Mucosa of descending colon (tissue), 3 donors: ENCODE results near the gene FDXR. TPM values are rescaled to one million over a fixed set of nuclear protein-coding genes. Genes with fewer than 3 reads are reported as not detected.

Experiments used
- ATAC-seq: fragments of 200-7000 bp; cut with Tn5 transposase; one replicate; pipeline ENCODE4 v1.9.1; 2020; ENCODE audit warnings: mild to moderate bottlenecking, moderate library complexity
- DNase-seq, 3 donors: peaks; one replicate each; pipeline ENCODE4 v3.0.0-alpha.2; 2020
- H3K36me3 ChIP-seq: fragments of 200-600 bp; one replicate; pipeline ENCODE4 v1.8.0; 2021; ENCODE audit warnings: low read depth, mild to moderate bottlenecking
- H3K4me1 ChIP-seq: fragments of 200-600 bp; one replicate; pipeline ENCODE4 v1.8.0; 2021; ENCODE audit warnings: low read depth, mild to moderate bottlenecking
- H3K4me3 ChIP-seq: fragments of 200-600 bp; one replicate; pipeline ENCODE4 v1.8.0; 2021; ENCODE audit warnings: mild to moderate bottlenecking
- H3K9me3 ChIP-seq: fragments of 200-600 bp; one replicate; pipeline ENCODE4 v1.8.0; 2021; ENCODE audit warnings: mild to moderate bottlenecking
- CTCF ChIP-seq: fragments of 200-600 bp; IDR thresholded peaks from one replicate; pipeline ENCODE4 v1.8.0; 2022; ENCODE audit warnings: antibody characterized with exemption, mild to moderate bottlenecking
- intact Hi-C, 2 donors: fragments of 100-400 bp; cut with DNase I in 1 of 2; cut with micrococcal nuclease in 1 of 2; formaldehyde crosslinking; loops; one replicate each; pipeline versions ENCODE4 v1.11.0 to v1.11.1; 2022; cut with DNase I, micrococcal nuclease
- total RNA-seq, 3 donors: library from RNA; stranded (reverse); fragmentation: NEBNext Ultra II Directional in 2 of 3; extraction: Animal tissue kit (Norgen Biotek cat#: 25700) in 2 of 3; gene quantifications; one replicate each; pipeline versions ENCODE4 v1.2.1 to v1.2.4, GENCODE V29; 2021 to 2023
- donor health status: DM: no; HTN: no; CAD: no; lungs with moderate emphysema.
- donor health status: DM: no; HTN: no; CAD: no.
- donor health status: DM: no; HTN: yes; CAD: no.

Gene FDXR
- total RNA-seq, 3 donors from 2014 or later = 10.6 to 14.8 (median 12.0) TPM

DNA sequence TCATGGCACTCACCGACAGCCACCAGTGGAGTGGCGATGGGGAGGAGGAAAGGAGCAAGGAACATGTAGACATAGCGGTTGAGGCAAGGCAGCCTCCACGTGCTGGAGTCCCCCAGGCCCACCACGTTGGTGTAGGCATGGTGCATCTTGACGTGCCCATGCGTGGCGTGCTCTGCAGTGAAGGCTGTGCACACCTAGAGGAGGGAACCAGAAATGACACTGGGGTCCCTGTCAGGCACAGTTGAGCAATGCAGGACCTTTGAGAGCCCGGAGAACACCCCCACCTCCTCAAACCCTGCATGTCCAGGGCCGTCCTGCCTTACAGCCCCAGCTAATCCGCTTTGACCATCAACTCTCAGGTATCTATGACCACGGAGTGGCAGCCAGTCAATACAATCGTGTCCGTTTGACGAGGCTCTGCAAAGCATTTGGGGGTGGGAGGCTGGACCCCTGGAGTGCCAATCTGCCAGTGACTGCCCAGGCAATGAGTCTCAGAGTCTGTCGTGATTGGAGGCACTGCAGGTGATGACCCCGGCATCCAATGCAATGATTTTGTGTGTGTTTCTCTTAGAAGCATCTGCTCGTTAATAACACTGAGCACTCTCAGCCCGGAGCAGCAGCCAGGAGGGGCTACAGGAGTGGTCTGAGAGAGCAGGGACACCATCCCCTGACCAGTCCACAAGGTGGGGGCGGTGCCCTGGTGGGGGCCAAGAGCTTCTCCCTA is 9.9 kb upstream of the FDXR start:
- Histone ChIP-seq H3K36me3 (no peaks in the 10 kb centered on the region), H3K4me3 (no peak overlapping the region), H3K9me3 (no peaks in the 10 kb centered on the region), H3K4me1 (peaks cover 9% of the 10 kb centered on the region)
- intact Hi-C loops = no loop called here
- DNase-seq (no peak), ATAC-seq (no peak)
- TF ChIP-seq CTCF = no peak

DNA sequence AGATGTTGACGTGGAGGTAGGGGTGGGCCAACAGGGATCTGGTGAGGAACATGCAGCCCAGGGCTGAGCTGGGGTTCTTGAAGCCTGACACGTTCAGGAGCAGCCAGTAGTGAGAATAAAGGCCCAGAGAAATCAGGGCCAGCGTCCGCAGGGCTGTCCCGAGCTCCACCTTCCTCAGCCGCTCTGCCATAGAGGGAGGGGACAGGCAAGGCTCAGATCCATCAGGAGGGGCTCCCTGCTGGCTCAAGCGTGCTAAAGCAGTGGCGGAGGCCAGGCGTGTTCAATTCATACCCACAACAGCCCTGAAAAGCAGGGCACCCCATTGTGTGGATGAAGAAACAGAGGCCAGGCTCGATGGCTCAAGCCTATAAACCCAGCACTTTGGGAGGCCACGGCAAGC is 8.3 kb upstream of the FDXR start:
- intact Hi-C loops = no loop called here
- no peaks in the 10 kb centered on the region for H3K9me3 ChIP-seq
- DNase-seq = no peak
- peaks cover 9% of the 10 kb centered on the region for H3K4me1 ChIP-seq
- H3K36me3 ChIP-seq = no peaks in the 10 kb centered on the region
- no peak overlapping the region for H3K4me3 ChIP-seq
- TF ChIP-seq CTCF = no peak
- ATAC-seq = no peak

- H3K9me3 ChIP-seq = no peaks in the 10 kb centered on the region
- peaks cover 9% of the 10 kb centered on the region for H3K4me1 ChIP-seq
- no peaks in the 10 kb centered on the region for H3K36me3 ChIP-seq
- no peak for TF ChIP-seq CTCF
- intact Hi-C loops = no loop called here
- H3K4me3 ChIP-seq = no peak overlapping the region
- ATAC-seq (no peak), DNase-seq (no peak)
Observed at GRCh38 chr17:74879308-74879707, 6.5 kb upstream of the FDXR start.

- intact Hi-C loops = no loop called here
- H3K4me1 ChIP-seq = peaks cover 9% of the 10 kb centered on the region
- ATAC-seq = no peak
Observed at GRCh38 chr17:74878658-74879057, 5.9 kb upstream of the FDXR start.

GRCh38 chr17:74877592-74878548 is 5.1 kb upstream of the FDXR start:
- TF ChIP-seq CTCF = no peak
- peak; percentile 80 for ATAC-seq
- DNase-seq = peak; percentile 81 to 87 (median 85)
- no peaks in the 10 kb centered on the region for H3K36me3 ChIP-seq
- peaks cover 9% of the 10 kb centered on the region for H3K4me1 ChIP-seq
- intact Hi-C loops = no loop called here
- no peaks in the 10 kb centered on the region for H3K9me3 ChIP-seq
- H3K4me3 ChIP-seq = no peak overlapping the region

More at GRCh38 chr17:74878658-74879057, 5.9 kb upstream of the FDXR start:
- Histone ChIP-seq H3K4me3 (no peak overlapping the region), H3K36me3 (no peaks in the 10 kb centered on the region), H3K9me3 (no peaks in the 10 kb centered on the region)
- DNase-seq = no peak
- no peak for TF ChIP-seq CTCF
